ENCODE results near the gene SLC35F3. TPM values are rescaled to one million over a fixed set of nuclear protein-coding genes. Genes with fewer than 3 reads are reported as not detected.

SLC35F3 gene
- polyA plus RNA-seq, 1 donor from 2014 or later = 13.9 TPM

DNA sequence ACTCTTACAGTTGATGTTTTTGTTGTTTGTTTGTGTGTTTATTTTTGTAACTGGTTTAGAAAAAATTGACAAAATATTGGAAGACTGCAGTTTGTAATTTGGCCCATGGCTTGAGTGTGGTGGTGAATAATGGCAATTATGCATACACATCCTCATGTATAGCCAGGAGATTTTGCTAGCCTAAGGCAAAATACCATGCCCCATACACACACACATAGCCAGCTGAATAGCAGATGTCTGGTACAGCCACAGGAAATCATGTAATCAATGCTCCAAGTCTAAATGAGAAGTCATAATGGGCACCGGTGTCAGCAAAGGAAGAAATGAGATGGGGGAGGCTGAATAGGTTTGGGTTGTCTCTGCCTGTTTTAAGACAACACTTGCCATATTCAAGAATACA is 333.6 kb downstream of the SLC35F3 start:
- no peak overlapping the region for H3K9ac ChIP-seq (ENCODE audit: low read length)
- no peaks in the 10 kb centered on the region for H3F3A ChIP-seq (ENCODE audit: insufficient read depth, low read length, poor library complexity, severe bottlenecking)
- TF ChIP-seq, protein P1, sequence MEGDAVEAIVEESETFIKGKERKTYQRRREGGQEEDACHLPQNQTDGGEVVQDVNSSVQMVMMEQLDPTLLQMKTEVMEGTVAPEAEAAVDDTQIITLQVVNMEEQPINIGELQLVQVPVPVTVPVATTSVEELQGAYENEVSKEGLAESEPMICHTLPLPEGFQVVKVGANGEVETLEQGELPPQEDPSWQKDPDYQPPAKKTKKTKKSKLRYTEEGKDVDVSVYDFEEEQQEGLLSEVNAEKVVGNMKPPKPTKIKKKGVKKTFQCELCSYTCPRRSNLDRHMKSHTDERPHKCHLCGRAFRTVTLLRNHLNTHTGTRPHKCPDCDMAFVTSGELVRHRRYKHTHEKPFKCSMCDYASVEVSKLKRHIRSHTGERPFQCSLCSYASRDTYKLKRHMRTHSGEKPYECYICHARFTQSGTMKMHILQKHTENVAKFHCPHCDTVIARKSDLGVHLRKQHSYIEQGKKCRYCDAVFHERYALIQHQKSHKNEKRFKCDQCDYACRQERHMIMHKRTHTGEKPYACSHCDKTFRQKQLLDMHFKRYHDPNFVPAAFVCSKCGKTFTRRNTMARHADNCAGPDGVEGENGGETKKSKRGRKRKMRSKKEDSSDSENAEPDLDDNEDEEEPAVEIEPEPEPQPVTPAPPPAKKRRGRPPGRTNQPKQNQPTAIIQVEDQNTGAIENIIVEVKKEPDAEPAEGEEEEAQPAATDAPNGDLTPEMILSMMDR (IDR thresholded peaks at IDR 0.05; ENCODE audit: poor library complexity, severe bottlenecking) = no peak
- no peak for TF ChIP-seq POLR2AphosphoS5 (IDR thresholded peaks at IDR 0.05)
- no peak for TF ChIP-seq SMC3 (conservative IDR thresholded peaks at IDR 0.05; ENCODE audit: poor library complexity)
- no peak for TF ChIP-seq EP300 (conservative IDR thresholded peaks at IDR 0.05; ENCODE audit: poor library complexity, severe bottlenecking)
- TF ChIP-seq, protein P2, sequence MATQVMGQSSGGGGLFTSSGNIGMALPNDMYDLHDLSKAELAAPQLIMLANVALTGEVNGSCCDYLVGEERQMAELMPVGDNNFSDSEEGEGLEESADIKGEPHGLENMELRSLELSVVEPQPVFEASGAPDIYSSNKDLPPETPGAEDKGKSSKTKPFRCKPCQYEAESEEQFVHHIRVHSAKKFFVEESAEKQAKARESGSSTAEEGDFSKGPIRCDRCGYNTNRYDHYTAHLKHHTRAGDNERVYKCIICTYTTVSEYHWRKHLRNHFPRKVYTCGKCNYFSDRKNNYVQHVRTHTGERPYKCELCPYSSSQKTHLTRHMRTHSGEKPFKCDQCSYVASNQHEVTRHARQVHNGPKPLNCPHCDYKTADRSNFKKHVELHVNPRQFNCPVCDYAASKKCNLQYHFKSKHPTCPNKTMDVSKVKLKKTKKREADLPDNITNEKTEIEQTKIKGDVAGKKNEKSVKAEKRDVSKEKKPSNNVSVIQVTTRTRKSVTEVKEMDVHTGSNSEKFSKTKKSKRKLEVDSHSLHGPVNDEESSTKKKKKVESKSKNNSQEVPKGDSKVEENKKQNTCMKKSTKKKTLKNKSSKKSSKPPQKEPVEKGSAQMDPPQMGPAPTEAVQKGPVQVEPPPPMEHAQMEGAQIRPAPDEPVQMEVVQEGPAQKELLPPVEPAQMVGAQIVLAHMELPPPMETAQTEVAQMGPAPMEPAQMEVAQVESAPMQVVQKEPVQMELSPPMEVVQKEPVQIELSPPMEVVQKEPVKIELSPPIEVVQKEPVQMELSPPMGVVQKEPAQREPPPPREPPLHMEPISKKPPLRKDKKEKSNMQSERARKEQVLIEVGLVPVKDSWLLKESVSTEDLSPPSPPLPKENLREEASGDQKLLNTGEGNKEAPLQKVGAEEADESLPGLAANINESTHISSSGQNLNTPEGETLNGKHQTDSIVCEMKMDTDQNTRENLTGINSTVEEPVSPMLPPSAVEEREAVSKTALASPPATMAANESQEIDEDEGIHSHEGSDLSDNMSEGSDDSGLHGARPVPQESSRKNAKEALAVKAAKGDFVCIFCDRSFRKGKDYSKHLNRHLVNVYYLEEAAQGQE (IDR thresholded peaks at IDR 0.05; ENCODE audit: borderline replicate concordance) = no peak
- no peak for TF ChIP-seq MXI1 (conservative IDR thresholded peaks at IDR 0.05; ENCODE audit: poor library complexity, severe bottlenecking)
- TF ChIP-seq TAF1 (IDR thresholded peaks at IDR 0.05; ENCODE audit: low read depth) = no peak
- no peak for TF ChIP-seq RAD21 (conservative IDR thresholded peaks at IDR 0.05)
- TF ChIP-seq EZH2 (IDR thresholded peaks at IDR 0.05; ENCODE audit: borderline replicate concordance, insufficient read depth, low read length, poor library complexity, severe bottlenecking) = no peak
- no peaks in the 10 kb centered on the region for H3K36me3 ChIP-seq (ENCODE audit: insufficient read depth, low read length)
- no peaks in the 10 kb centered on the region for H4K20me1 ChIP-seq (ENCODE audit: insufficient read depth)
- H3K4me2 ChIP-seq (ENCODE audit: low read length) = no peak overlapping the region
- peaks cover 8% of the 10 kb centered on the region for H3K9me3 ChIP-seq (ENCODE audit: low read length)
- H3K9me2 ChIP-seq (ENCODE audit: insufficient read depth, low read length) = no peaks in the 10 kb centered on the region
- H3K4me3 ChIP-seq (ENCODE audit: low read length) = no peak overlapping the region
- H3K27ac ChIP-seq (ENCODE audit: low read length) = no peak overlapping the region
- no peaks in the 10 kb centered on the region for H3K27me3 ChIP-seq (ENCODE audit: insufficient read depth, low read depth, low read length)
- H2AFZ ChIP-seq (ENCODE audit: low read depth, low read length) = no peak overlapping the region
- no peaks in the 10 kb centered on the region for H3K79me2 ChIP-seq (replicated peaks; ENCODE audit: insufficient read depth, low read length)

DNA sequence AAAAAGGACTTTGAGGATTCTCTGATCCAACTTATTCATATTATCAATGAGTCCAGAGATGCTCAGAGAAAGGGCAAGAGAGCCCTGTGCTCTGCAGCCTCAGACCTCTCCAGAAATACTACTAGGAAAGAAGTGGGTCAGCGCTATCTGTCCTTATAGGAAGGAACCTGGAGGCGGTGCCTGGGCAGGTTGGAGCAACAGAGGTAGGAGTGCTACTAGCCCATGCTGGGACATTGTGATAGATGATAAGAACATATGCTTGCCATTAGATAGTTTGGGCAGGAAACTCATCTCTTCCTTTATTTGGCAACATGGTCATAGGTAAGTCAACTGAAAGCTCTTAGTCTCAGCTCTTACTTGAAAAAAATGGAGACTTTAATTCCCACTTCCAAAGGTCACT is 335.0 kb downstream of the SLC35F3 start:
- Histone ChIP-seq H3K79me2 (replicated peaks; ENCODE audit: insufficient read depth, low read length) (no peaks in the 10 kb centered on the region), H3K9me3 (ENCODE audit: low read length) (peaks cover 8% of the 10 kb centered on the region), H3K4me2 (ENCODE audit: low read length) (no peak overlapping the region), H2AFZ (ENCODE audit: low read depth, low read length) (no peak overlapping the region), H3K27ac (ENCODE audit: low read length) (no peak overlapping the region), H3K9me2 (ENCODE audit: insufficient read depth, low read length) (no peaks in the 10 kb centered on the region), H3K9ac (ENCODE audit: low read length) (no peak overlapping the region), H3K36me3 (ENCODE audit: insufficient read depth, low read length) (no peaks in the 10 kb centered on the region), H3F3A (ENCODE audit: insufficient read depth, low read length, poor library complexity, severe bottlenecking) (no peaks in the 10 kb centered on the region), H4K20me1 (ENCODE audit: insufficient read depth) (no peaks in the 10 kb centered on the region), H3K27me3 (ENCODE audit: insufficient read depth, low read depth, low read length) (no peaks in the 10 kb centered on the region), H3K4me3 (ENCODE audit: low read length) (no peak overlapping the region)
- TF ChIP-seq, protein P1 (IDR thresholded peaks at IDR 0.05; ENCODE audit: poor library complexity, severe bottlenecking) = no peak
